ENCODE results near the gene CRYGC.

CRYGC gene

GRCh38 chr2:208093128-208093527, 36.5 kb downstream of the CRYGC start:
- no peak for DNase-seq

- DNase-seq: no peak
These were observed 37.4 kb downstream of the CRYGC start for GRCh38 chr2:208092093-208092832.

- no peak for DNase-seq
These were observed 39.2 kb downstream of the CRYGC start for GRCh38 chr2:208090420-208090819.

GRCh38 chr2:208086029-208086428, 43.6 kb downstream of the CRYGC start:
- DNase-seq: no peak

GRCh38 chr2:208083807-208084206, 45.8 kb downstream of the CRYGC start:
- no peak for DNase-seq
